ENCODE results near the gene CERS6.

- no peak for TF ChIP-seq CTCF (IDR thresholded peaks at IDR 0.05)
- no peak for TF ChIP-seq POLR2A (IDR thresholded peaks at IDR 0.05)
These were observed 24.3 kb downstream of the CERS6 start for GRCh38 chr2:168480356-168480755.

Data from body of pancreas (tissue), 4 donors.